Activated effector memory CD4-positive, alpha-beta T cell treated with Interleukin-2 at 50 U/mL for 16 hours (primary cell): Measurements from ENCODE around the gene TTI1.

Experiments used
- DNase-seq: peaks from one replicate; pipeline ENCODE4 v3.0.0-alpha.2; 2020

TTI1 gene

GRCh38 chr20:37934634-37935375, 98.5 kb downstream of the TTI1 start:
- DNase-seq, result no peak

- DNase-seq, result no peak
Measured at GRCh38 chr20:37933786-37934633, 99.2 kb downstream of the TTI1 start.
